HG03095 (cell line): ENCODE measurements around the gene MRPS2.
"Not testable (repeated sequence)": the region's sequence is repeated elsewhere in the genome, so short reads cannot be mapped to it uniquely, and the experiment has no call there.

ENCODE experiments used
- ATAC-seq: cut with Tn5 transposase; IDR thresholded peaks from one replicate; pipeline ENCODE4 v1.9.1; 2021; ENCODE audit warnings: moderate library complexity; ENCODE audit not compliant: unreplicated experiment

Gene MRPS2

DNA sequence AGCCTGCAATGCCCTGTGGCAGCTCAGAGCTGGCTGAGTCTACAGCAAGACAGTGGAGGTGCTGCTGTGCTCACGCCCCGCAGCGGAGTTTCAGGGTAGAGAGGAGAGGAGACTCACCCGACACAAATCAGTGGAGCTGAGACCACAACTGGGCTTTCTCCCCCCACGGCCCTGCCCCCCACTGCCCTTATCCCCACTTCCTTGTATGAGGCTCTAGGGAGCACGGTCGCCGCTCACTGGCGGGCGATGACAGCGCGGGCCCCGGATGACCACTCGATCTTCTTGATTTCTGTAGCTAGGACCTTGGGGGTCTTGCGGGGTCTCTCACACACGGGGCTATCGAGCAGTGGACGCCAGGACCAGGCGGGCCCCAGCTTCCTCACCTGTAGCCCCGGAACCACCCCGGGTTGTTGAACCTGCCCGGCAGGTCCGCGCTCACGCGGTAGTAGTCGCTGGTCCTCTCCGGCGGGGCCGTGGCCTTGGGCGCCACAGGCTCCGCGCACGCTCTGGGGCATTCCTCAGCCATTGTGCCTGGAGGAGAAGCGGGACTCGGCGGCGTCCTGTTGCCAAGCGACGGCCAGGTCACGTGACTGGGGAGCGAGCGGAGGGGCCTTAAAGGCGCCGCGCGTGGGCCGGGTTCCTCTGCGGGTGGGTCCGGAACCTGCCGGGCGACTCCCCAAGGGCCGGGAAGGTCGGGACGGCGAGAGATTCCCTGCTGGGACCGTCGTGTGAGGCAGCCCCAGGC lies 984 bp upstream of the MRPS2 start:
- peak; percentile 40 for ATAC-seq

DNA sequence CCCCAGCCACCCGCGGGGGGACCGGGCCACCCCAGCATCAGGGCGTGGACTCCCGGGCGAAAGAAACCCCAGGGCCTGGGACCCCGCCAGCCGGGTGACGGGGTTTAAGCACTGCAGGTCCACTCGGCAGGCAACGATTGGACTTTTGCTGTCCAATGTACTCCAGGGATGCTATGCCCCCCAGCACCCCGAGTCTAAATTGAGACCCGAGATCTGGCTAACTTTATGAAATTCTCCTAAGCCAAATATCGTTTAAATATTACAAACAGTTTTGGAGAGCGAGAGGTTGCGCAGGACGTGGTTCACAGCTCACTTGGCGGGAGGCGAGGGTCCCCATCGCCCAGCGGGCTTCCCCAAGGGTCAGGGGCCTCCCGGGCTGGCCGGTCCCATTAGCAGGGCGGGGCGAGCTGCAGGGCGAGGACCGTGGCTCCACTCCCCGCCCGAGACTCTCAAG lies 384 bp upstream of the MRPS2 start:
- peak; percentile 8 for ATAC-seq

DNA sequence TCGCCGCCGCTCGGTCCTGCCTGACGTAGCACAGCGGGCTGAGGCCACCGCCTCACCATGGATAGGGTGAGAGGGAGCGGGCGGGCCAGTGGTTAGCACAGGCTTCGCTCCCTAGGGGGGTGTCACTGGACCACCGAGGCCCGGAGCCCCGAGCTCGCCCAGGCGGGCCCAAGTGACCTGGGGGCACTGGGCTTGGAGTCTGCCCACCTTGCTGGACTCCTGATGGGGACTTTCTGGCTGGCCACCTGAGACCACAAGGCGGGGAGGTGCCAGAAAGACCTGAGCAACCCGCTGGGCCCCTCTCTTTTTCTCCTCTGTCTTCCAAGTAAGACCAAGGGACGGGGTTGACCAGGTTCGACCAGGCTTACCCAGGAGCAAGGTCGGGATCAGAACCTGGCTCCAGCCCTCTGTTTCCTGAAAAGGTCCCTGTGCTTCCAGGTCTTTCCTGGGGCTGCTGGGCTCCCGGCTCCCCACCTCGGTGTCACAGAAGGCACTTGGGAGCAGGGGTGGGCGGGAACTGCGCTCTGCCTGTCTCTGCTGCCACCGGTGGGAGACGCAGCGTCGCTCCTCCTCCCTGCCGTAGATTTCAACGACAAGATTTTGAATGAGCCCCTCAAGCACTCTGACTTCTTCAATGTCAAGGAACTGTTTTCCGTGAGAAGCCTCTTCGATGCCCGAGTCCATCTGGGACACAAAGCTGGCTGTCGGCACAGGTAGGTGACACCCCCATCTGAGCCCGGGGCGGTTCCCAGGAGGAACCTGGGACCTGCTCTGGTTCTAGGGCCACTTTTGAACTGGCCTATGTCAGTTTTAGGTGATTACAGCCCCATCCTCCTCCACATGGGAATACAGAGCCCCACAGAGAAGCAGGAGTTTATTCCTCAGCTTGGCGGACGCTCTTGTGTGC lies 1.0 kb downstream of the MRPS2 start:
- ATAC-seq, result no peak

DNA sequence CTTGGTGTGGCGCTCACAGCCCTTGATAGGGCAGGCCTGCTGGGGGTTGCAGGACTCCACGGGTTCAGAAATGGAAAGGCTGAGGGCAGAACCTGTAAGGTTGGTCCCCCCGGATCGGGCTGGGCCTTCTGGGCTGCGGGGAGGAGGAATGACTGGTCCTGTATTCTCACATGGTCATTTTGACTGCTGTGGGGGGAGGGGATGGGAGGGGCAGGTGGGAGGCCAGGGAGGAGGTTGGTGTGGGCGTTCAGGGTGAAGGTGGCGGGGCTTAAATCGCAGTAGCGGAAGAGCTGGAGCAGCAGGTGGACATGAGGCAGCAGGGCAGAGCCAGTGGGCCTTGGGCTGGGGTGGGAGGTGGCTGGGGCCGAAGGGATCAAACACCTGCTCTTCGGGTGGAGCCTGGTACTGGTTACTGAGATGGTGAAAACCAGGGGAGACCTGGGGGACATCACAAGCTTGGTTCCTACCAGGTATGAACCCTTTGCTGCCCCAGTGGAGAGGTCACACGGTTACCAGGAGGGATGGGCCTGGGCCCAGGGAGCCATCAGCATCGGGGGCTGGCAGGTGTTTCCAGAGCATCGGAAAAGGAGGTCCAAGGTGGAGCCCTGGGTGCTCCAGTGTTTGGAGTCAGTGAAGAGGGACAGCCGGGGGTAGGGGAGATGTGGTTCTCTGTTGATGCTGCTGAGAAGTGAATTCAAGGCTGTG lies 1.8 kb downstream of the MRPS2 start:
- ATAC-seq, result no peak

DNA sequence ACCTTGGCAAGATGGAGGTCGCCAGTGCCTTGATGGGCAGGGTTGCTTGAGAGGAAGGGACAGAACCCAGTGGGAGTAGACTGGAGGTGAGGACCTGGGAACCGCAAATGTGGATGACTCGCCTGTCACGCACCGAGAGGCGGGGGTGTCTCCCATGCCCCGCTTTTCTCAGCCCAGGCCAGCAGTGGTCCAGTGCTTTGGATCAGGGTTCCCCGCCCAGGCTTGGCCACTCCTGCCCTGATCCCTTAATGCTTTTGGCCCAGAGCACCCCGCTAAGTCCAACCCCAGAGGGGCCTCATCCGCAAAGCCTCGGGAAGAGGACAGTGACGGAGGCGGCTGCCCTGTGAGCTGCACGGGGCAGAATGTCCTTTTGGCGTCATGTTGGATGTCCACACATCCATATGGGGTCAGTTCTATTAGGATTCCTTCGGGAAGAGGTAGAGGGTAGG lies 2.4 kb downstream of the MRPS2 start:
- ATAC-seq, result no peak

DNA sequence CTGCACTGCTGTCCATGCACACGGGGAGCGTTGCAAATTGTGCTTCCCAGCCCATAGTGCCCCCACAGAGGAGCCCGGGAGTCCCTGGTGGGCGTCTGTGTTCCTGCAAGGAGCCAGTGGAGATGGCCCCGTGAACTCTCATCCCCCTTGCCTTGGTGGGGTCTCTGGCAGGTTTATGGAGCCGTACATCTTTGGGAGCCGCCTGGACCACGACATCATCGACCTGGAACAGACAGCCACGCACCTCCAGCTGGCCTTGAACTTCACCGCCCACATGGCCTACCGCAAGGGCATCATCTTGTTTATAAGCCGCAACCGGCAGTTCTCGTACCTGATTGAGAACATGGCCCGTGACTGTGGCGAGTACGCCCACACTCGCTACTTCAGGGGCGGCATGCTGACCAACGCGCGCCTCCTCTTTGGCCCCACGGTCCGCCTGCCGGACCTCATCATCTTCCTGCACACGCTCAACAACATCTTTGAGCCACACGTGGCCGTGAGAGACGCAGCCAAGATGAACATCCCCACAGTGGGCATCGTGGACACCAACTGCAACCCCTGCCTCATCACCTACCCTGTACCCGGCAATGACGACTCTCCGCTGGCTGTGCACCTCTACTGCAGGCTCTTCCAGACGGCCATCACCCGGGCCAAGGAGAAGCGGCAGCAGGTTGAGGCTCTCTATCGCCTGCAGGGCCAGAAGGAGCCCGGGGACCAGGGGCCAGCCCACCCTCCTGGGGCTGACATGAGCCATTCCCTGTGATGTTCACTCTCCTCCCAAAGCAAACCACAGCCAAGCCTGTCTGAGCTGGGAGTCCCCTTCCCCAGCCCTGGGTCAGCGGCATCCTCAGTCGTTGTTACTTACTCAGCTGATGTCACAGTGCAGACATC lies 3.1 kb downstream of the MRPS2 start:
- ATAC-seq, result no peak

DNA sequence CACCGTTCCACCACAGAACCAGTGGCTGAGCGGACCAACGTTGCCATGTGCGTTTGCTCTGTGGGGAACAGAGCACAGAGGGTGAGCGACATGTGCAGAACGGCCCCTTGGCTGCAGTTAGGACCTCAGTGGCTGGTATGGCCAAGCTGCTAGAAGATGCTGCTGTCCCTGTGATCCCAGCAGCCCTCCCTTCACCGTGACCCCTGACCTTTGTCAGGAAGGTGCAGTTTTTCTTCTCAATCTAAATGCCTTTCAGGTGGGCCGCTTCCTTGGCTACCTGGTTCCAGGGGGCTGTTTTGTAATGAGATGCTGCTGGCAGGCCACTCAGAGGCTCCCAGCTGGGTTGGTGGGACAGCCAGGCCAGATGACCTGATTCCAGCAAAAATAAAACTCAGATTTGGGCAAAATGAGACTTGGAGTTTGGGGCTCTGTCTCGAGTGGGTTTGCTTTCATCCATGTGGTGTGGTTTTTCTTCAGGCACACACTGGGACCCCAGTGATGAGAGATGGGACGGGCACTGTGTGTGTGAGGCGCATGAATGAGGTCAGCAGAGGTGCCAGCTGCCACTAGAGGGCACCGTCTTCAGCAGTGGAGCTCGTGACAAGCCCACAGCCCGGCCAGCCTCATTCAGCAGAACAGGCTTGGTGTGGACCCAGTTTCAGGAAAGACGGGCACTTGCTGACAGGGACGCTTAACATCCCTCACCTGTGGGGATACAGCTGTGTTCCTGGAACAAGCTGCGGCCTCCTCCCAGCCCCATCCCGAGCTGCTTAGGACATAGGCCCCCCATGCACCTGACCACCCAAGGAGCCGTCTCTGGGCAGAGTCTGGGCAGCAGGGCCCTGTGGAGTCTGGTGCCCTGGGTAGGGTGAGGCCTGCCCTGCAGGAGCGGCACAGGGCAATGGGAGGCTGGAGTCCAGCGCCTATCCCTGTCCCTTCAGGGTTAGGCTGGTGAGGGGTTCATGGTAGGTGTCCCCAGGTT lies 4.1 kb downstream of the MRPS2 start:
- ATAC-seq, result no peak

DNA sequence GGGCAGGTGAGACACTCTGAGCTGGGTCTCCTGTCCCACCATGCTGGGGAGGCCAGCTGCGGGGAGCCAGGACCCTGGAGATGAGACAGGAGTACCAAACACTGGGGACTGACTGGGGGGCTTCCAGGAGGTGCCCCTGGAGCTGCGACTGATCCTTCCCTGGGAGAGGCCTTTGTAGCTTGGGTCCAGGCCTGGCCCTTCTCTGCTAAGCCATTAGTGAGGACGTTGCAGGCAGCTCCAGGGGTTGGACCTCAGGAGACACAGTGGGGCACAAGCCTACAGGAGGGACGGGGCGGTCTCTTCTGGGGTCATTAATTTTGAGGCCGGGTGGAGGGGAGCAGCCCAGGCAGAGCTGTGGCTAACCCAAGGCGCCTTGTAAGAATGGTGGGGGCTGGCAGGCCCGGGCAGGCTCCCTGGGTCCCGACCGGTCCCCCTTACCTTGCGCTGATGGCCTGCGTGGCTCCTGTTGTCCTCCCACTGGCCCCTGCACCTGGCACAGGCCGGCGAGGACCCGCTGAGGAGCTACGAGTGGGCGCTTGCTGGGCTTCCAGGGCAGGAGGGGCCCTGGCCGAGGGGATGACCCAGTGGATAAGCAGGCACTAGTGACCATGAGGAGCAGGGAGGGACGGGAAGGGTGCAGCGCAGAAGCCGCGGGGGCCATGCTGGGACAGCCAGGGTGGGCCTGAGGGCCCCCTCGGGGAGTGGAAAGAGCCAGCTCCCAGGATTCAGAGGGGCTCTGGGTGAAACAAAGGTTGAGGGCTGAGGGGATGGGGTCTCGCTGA lies 5.1 kb downstream of the MRPS2 start:
- no peak for ATAC-seq

DNA sequence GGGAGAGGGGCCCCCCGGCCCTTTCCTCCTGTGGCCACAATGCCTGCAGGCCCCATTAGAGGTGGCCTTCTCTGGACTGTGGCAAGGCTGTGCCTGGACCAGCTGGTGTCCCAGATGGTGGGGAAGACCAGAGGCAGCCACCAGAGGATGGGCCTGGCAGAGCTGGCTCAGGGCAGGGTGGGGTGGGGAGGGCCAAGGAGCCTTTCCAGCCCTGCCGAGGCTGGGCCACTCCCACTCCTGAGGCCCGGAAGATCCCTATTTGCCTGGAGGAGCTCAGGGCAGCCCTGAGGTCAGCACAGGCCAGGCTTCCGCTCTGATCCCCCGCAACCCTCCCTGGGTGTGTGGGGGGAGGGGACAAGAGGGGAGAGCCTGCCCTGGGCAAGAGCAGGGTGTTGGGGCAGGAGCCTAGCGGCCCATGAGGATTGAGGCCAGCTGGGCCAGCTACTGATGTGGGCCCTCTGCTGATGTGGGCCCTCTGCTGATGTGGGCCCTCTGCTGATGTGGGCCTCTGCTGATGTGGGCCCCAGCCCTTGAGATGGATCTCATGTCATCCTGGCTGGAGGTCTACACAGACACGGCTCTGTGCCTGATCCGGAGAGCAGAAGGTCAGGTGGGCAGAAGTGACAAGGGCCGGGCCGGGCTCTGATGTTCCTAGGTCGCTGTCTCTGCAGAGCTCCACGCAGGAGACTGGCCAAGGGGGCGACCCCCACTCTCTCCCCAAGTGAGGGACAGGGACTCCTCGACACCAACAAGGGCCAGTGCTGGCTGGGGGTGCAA lies 6.0 kb downstream of the MRPS2 start:
- no peak for ATAC-seq

DNA sequence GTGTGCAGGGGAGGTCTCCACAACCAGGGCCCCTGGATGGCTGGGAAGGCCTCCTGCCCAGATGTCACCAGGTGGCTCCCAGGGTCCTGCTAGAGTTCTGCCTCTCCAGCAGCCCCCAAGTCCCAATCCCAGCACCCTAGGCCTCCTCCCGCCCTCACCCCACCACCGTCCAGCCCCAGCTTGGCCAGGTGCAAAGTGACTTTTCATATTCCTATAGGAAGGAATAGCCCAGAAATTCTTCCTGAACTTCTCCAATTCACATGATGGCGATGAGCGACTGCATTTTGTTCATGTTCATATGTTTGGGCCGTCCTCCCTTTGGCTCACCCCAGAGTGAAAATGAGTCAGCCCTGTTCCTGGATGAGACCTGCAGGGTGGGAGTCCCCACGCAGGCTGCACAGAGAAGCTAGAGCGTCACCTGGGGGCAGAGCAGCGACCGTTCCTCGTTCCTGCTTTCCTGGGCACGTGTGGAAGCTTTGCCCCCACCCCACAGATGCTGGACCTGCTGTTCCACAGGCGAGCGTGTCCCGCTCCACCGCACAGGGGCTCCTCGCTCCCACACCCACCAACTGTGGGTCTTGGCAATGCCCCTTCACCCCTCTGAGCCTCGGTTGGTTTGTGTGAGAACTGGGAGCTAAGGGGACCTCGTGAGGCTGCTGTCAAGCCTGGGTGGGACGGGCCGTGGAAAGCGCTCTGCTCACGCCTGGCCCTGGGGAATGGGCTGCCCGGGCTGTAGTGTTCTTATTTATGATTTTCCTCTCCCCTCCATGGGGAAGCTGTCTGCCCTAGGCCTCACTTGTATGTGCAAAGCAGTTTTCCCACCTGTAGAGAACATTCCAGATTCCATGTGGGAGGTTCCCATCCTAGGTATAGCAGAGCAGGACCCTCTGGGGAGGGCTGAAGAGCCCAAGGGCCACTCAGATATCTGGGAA lies 6.9 kb downstream of the MRPS2 start:
- no peak for ATAC-seq

DNA sequence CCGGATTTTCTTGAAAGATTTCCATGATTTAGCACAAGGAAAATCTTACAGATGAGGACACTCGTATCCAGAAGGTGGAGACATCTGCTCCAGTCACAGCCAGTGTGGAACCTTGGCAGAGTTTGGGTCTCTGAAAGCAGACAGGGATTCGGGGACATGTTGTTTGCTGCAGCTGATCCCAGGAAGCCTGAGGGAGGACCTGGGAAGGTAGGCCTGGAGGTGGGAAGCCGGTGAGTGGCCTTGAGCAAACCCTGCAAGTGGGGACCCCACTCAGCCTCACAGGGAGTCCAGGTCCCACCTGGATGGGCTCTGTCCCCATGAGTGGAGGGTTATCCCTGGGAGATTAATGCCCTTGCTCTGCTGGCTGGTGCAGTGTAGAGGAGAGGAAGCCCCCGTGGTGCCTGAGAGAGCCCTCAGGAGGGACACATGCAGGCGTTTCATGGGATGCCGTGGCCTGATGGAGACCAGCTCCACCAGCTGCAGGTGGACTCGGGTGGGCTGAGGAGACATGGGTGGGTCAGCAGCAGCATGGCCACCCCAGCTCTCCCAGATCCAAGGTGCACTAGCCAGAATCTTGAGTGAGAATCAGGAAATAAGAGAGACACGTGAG lies 7.8 kb downstream of the MRPS2 start:
- ATAC-seq, result no peak

DNA sequence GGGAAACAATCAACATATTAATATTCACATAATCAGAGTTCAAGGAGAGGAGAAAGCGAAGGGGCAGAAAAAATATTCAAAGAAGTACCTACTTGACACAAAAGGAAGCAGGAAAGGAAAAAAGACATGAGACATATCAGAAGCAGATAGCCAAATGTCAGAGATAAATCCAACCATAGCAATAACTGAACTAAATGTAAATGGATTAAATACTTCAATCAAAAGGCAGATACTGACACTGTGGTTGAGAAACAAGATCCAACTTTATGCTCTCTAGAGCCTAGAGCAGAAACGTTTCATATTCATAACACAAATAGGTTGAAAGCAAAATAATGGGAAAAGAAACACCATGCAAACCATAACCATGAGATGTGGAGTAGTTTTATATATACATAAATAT lies 9.0 kb downstream of the MRPS2 start:
- no peak for ATAC-seq

DNA sequence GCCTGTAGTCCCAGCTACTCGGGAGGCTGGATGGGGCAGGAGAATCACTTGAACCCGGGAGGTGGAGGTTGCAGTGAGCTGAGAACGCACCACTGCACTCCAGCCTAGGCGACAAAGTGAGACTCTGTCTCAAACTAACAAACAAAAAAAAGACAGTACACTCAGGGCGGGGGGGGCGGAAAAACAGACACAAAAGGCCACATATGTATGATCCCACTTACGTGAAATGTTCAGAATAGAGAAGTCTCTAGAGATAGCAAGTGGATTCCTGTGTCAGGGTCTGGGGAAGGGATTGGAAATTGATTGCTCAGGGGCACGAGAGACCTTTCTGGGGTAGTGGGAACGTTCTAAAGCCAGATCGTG lies 11.7 kb downstream of the MRPS2 start:
- no peak for ATAC-seq

DNA sequence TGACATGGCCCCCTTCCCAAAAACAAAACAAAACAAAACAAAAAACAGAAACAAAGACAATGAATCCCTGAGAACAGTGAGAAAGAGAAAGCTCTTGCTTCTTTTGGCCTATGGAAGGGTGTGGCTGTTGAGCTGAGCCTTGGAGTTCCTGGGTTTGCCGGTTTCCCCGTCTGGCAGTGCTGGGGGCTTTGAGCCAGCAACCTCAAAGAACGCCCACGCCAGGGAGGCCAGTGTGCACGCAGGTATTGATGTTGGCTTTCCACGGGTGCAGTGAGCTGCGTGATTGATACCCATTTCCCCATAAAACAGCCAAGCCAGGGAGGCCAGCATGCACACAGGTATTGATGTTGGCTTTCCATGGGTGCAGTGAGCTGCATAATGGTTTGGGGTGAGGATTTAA lies 12.4 kb downstream of the MRPS2 start:
- no peak for ATAC-seq

DNA sequence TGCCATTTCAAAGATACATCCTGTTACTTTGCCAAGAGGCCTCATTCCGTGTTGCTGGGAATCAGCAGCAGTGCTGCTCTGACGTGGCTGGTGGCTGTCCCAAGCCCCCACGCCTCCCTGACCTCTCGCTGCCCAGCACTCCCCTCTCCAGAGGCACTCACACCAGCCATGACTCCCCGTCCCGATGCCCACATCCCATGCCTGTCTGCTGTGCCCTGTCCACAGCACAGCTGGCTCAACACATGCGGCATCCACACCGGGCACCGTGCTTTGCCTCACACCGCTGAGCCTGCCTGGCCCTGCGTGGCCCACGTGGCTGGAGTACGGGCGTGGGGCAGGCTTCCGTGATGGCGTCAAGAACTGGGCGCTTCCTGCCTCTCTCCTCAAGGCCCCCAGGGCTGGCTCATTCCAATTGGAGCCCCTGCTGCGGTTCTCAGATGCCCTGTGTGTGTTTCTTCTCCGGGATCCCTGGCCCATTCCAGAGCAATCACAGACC lies 12.9 kb downstream of the MRPS2 start:
- ATAC-seq, result no peak

DNA sequence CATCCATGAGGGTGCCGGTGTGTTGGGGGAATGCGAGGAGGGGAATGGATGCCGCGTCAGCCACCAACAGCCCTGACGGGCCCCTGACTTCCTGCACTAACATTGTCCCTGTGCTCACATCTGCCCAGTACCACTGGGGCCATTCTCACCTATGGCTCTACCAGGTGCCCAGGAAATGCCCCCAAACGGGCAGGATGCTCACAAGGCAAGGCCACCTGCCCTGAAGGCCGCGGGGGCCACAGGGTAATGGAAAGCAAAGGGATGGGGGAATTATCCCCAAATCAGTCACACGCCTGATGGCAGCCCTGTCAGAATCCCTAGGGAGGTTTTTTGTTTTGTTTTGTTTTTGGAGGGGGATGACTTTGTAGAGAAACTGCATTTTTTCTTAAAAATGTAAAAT lies 13.4 kb downstream of the MRPS2 start:
- not testable (repeated sequence) for ATAC-seq
